MM.1S (cell line): ENCODE measurements around the gene HECW1.

Experiments used
- DNase-seq: peaks from one replicate; pipeline ENCODE4 v3.0.0-alpha.2; 2015
- H2AFZ ChIP-seq: fragments of 300-600 bp; sonication (generic); 2 replicates; pipeline ENCODE4 v1.6.0; 2016; ENCODE audit warnings: antibody characterized with exemption, low read length
- H3F3A ChIP-seq: fragments of 300-600 bp; sonication (generic); 2 replicates; pipeline ENCODE4 v1.6.1; 2016; ENCODE audit warnings: mild to moderate bottlenecking, antibody characterized with exemption, low read length, moderate library complexity, mixed read lengths; ENCODE audit not compliant: insufficient read depth
- H3K27ac ChIP-seq: fragments of 300-600 bp; sonication (generic); 2 replicates; pipeline ENCODE4 v1.5.1; 2016; ENCODE audit warnings: mild to moderate bottlenecking, low read length
- H3K27me3 ChIP-seq: fragments of 300-600 bp; sonication (generic); replicated peaks from 2 replicates; pipeline ENCODE4 v1.6.0; 2016; ENCODE audit warnings: low read length; ENCODE audit not compliant: insufficient read depth
- H3K36me3 ChIP-seq: fragments of 300-600 bp; sonication (generic); replicated peaks from 2 replicates; pipeline ENCODE4 v1.6.1; 2016; ENCODE audit warnings: mild to moderate bottlenecking, low read length, mixed read lengths; ENCODE audit not compliant: insufficient read depth
- H3K4me1 ChIP-seq: fragments of 300-600 bp; sonication (generic); 2 replicates; pipeline ENCODE4 v1.6.1; 2016; ENCODE audit warnings: low read length, mixed read lengths
- H3K4me2 ChIP-seq: fragments of 300-600 bp; sonication (generic); 2 replicates; pipeline ENCODE4 v1.6.0; 2016; ENCODE audit warnings: low read depth, low read length
- H3K4me3 ChIP-seq: fragments of 300-600 bp; sonication (generic); 2 replicates; pipeline ENCODE4 v1.5.1; 2016; ENCODE audit warnings: low read length, mixed read lengths
- H3K79me2 ChIP-seq: fragments of 300-600 bp; sonication (generic); 2 replicates; pipeline ENCODE4 v1.6.1; 2016; ENCODE audit warnings: mixed run types, low read length, mixed read lengths
- H3K9ac ChIP-seq: fragments of 300-600 bp; sonication (generic); 2 replicates; pipeline ENCODE4 v1.6.1; 2016; ENCODE audit warnings: low read length, mixed read lengths
- H3K9me2 ChIP-seq: fragments of 300-600 bp; sonication (generic); replicated peaks from 2 replicates; pipeline ENCODE4 v1.6.1; 2016; ENCODE audit warnings: mild to moderate bottlenecking, low read length, mixed read lengths; ENCODE audit not compliant: insufficient read depth
- H3K9me3 ChIP-seq: fragments of 300-600 bp; sonication (generic); replicated peaks from 2 replicates; pipeline ENCODE4 v1.6.1; 2016; ENCODE audit warnings: mild to moderate bottlenecking, low read length, mixed read lengths; ENCODE audit not compliant: insufficient read depth
- H4K20me1 ChIP-seq: fragments of 300-600 bp; sonication (generic); 2 replicates; pipeline ENCODE4 v1.6.1; 2016; ENCODE audit warnings: mild to moderate bottlenecking, low read length, moderate library complexity, mixed read lengths; ENCODE audit not compliant: insufficient read depth
- EZH2 ChIP-seq: fragments of 300-600 bp; sonication (generic); optimal IDR thresholded peaks from 2 replicates; pipeline ENCODE3; 2017; ENCODE audit warnings: low read depth, mild to moderate bottlenecking, antibody characterized with exemption, low read length, mixed read lengths
- EZH2phosphoT487 ChIP-seq: fragments of 300-600 bp; sonication (generic); IDR thresholded peaks from 2 replicates; pipeline ENCODE4 v1.6.1; 2018; ENCODE audit warnings: antibody characterized with exemption, low read length
- TF ChIP-seq, protein P1 (sequence below): fragments of 300-600 bp; sonication (generic); IDR thresholded peaks from 2 replicates; pipeline ENCODE4 v1.5.1; 2016; ENCODE audit warnings: antibody characterized with exemption, low read length, mixed read lengths

Gene HECW1

GRCh38 chr7:43148161-43148731 is 35.8 kb downstream of the HECW1 start:
- no peak overlapping the region for H3K9ac ChIP-seq
- DNase-seq: no peak
- H3K79me2 ChIP-seq: no peaks in the 10 kb centered on the region
- H4K20me1 ChIP-seq: no peaks in the 10 kb centered on the region
- no peak overlapping the region for H2AFZ ChIP-seq
- H3K4me3 ChIP-seq: no peak overlapping the region
- no peaks in the 10 kb centered on the region for H3F3A ChIP-seq
- no peaks in the 10 kb centered on the region for H3K36me3 ChIP-seq
- no peaks in the 10 kb centered on the region for H3K9me3 ChIP-seq
- H3K27ac ChIP-seq: no peak overlapping the region
- no peaks in the 10 kb centered on the region for H3K27me3 ChIP-seq
- no peaks in the 10 kb centered on the region for H3K4me1 ChIP-seq
- H3K9me2 ChIP-seq: no peaks in the 10 kb centered on the region
- no peak overlapping the region for H3K4me2 ChIP-seq
- TF ChIP-seq, protein P1, sequence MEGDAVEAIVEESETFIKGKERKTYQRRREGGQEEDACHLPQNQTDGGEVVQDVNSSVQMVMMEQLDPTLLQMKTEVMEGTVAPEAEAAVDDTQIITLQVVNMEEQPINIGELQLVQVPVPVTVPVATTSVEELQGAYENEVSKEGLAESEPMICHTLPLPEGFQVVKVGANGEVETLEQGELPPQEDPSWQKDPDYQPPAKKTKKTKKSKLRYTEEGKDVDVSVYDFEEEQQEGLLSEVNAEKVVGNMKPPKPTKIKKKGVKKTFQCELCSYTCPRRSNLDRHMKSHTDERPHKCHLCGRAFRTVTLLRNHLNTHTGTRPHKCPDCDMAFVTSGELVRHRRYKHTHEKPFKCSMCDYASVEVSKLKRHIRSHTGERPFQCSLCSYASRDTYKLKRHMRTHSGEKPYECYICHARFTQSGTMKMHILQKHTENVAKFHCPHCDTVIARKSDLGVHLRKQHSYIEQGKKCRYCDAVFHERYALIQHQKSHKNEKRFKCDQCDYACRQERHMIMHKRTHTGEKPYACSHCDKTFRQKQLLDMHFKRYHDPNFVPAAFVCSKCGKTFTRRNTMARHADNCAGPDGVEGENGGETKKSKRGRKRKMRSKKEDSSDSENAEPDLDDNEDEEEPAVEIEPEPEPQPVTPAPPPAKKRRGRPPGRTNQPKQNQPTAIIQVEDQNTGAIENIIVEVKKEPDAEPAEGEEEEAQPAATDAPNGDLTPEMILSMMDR: no peak

DNA sequence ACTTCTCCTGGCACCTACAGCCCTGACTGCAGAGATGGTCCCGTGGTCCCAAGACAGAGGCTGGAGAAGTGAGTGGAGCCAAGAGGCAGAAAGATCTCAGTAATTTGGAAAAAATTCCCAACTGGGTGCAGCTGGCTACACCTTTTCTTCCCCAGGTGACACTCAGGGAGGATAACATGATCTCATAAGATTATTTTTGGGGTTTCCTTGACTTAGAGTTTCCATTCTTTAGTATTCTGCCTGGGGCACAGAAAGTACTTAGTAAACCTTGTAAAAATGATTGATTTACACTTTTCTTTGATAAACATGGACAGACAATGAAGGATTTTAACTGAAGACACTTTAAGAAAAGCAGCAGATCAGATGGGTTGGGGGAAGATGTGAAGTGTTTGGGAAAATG is 38.6 kb downstream of the HECW1 start:
- no peaks in the 10 kb centered on the region for H4K20me1 ChIP-seq
- no peaks in the 10 kb centered on the region for H3K4me1 ChIP-seq
- no peak for DNase-seq
- TF ChIP-seq, protein P1: no peak
- TF ChIP-seq EZH2phosphoT487 (no peak), EZH2 (no peak)
- no peak overlapping the region for H3K4me2 ChIP-seq
- no peaks in the 10 kb centered on the region for H3K79me2 ChIP-seq
- H3K27me3 ChIP-seq: no peaks in the 10 kb centered on the region
- H3K9ac ChIP-seq: no peak overlapping the region
- no peak overlapping the region for H2AFZ ChIP-seq
- H3F3A ChIP-seq: no peaks in the 10 kb centered on the region
- H3K9me3 ChIP-seq: no peaks in the 10 kb centered on the region
- no peaks in the 10 kb centered on the region for H3K36me3 ChIP-seq
- H3K27ac ChIP-seq: no peak overlapping the region
- H3K9me2 ChIP-seq: no peaks in the 10 kb centered on the region
- no peak overlapping the region for H3K4me3 ChIP-seq

DNA sequence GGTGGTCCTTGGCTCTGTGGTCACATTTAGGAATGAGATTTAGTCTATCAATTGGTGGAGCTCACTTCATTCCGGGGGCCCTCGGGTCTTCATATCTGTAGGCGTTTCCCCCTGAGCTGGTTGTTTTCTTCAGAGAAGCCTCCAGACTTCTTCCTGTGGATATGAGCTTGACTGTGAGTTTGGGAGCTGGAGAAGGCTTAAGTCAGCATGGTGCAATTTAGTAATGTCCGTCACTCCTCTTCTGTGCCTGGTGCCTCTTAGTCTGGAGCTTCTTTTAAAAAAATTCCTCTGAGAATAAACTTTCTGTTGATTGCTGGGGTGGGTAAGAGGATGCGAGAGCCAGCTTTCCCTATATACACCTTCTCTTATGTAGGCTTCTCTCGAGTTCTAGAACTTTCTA is 40.2 kb downstream of the HECW1 start:
- Histone ChIP-seq H3F3A (no peaks in the 10 kb centered on the region), H3K4me2 (no peak overlapping the region), H3K9ac (no peak overlapping the region), H2AFZ (no peak overlapping the region), H3K79me2 (no peaks in the 10 kb centered on the region), H3K27ac (no peak overlapping the region), H3K9me3 (no peaks in the 10 kb centered on the region), H3K36me3 (no peaks in the 10 kb centered on the region), H3K27me3 (no peaks in the 10 kb centered on the region), H3K4me1 (no peaks in the 10 kb centered on the region), H3K9me2 (no peaks in the 10 kb centered on the region), H3K4me3 (no peak overlapping the region), H4K20me1 (no peaks in the 10 kb centered on the region)
- TF ChIP-seq EZH2phosphoT487 (no peak), EZH2 (no peak)
- TF ChIP-seq, protein P1: no peak
- DNase-seq: no peak
